ENCODE results near the gene SORCS2.

The SORCS2 gene

DNA sequence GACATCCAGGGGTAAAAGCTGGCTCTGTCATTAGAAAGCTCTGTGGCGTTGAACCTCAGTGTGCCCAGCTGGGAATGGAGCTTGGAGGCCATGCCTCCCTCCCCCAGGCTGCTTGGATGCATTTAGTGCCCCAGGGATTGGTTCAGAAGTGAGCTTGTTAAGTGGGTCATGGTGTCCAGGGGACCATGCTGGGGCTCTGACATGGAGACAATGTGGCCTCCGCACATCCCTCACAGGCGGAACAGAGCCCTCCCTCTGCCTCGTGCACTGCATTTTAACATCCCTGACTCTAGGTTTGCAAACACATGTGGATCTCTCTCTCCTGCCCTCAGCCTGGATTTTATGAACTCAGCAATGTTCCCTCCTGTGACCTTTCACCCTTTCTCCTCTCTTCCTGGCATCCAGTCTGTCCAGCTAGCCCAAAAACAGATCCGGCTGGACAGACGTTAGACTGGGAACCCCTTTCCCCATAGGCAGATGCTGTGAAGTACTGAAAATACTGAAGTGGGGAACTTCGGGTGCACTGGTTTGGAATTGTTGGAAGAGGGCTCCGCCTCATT, 81.5 kb downstream of the SORCS2 start:
- peak; percentile 61 for DNase-seq

DNA sequence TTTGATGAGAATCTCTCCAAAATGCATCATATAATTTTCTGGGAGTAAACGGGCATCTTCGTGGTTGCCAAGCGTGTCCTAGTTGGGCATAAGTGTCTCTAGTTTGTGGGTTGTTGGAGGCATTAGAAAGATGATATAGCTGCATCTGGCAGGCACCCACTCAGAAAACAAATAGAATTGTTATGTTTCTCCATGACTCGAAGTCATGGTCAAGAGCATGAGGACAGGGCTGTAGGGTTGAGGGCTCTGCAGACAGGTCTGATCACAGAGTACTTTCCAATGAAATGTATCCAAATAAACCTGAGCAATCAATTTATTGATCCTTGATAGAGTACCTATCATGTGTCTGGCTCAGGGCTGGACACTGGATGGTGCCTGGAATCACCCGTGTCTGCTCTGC, 82.7 kb downstream of the SORCS2 start:
- no peak for DNase-seq

DNA sequence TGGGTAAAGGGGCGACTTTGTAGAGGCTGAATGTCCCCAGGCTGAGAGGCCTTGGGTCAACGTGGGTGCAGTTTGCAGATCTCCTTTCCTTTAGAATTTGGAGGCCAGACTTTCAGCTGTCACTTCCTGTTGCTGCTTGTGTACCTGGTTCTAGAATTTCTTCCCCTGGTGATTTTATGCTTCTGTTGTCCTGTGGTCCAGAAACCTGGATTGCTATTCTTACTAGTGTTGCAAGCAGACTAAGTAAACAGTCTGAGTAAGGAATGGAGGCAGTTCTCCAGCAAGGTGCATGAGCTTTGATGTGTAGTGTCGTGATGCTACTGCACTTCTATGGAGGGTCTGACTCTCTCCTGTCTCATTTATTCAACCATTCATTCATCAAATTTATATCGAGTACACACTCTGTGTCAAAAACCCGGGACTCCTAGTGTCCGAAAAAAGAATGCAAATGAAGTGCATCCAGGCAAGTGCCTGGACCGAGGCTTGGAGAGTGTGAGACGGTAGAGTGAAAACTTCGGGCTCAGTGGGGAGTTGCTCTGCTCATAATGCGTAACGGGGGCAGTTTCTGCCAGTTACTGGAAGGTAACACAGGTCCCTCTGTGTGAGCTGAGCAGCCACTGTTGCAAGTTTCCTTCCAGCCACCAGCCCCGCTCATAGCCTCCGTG, 83.3 kb downstream of the SORCS2 start:
- DNase-seq = no peak

DNA sequence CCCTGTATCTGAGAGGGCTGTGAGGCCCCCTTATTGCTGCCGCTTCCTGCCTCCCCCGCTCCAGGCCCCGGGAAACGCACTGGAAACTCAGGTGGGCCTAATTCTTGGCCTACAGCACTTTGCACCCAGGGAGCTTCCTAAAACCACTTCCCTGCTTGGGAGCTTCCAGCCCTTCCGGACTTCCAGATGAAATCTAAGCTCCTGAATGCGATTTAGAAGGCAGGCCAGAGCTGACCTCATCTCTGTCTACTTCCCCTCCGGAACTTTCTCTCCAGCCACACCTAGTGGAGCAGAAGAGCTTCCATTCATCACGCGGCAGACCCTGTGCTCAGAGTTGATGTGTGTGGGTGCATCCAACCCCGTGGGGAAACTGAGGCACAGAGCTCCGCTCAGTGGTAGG, 84.2 kb downstream of the SORCS2 start:
- no peak for DNase-seq

DNA sequence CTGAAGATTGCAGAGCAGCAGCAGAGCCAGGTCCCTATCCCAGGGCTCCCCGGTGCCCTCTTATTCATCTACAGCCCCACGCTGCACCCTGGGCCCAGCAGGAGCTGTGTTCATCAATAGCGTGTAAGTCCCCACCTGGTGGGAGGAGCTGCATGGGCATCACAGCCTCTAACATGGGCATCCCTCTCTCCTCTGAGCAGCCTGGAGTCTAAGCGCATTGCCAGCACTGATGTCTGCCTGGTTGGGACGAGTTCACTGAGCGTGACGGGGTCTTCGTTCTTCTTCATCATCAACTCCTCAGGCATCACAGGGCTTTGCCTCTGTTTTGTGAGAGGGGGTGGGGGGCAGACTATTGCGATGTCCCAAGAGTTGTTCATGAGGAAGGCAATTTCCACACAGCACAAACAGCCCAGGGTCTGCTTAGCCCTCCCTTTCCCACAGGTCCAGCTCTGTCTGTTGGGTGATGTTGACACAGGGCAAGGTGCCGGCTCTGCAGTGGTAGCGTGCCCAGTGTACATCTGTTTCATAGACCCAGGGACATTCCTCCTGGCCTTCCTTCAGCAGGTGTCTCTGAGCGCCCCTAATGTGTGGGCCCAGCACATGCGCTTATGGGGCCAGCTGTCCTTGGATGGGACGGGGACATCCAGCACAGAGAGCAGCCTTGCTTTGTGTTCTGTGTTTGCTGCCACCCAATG, 85.9 kb downstream of the SORCS2 start:
- no peak for DNase-seq

DNA sequence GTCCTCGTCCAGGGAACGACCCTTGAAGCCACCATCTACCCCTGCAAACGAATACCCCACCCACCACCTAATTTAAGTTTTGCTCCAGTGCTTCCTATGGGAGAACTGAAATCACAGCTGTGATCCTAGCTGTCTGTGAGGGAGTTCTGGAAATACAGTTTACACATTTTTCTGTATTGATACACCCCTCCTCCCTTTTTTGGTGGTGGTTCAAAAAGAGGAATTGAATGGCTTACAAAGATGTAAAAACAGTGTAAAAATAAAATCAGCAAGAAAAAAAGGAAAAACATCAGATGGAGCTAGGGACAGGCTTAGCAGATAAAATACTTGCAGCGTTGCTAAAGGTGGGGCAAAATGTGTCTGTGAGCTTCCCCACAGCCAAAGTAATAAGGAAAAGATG, 86.6 kb downstream of the SORCS2 start:
- no peak for DNase-seq

DNA sequence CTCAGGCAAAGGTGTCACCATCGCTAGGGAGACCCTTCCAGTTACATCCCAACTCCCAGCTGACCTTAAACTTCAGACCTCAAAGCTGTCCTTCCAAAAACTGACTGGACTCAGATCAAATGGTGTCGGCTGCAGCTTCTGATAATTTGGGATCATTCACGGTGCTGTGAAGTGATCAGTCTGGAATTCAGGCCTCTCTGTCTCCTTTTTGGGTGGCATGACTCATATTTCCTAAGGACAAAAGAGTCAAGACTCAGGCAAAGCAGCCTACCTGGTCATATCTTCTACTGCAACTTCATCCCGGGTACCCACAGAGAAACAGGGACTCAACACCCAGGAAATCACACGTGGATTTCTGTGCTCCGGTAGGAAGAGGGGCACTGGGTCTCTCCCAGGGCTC, 87.6 kb downstream of the SORCS2 start:
- no peak for DNase-seq

DNA sequence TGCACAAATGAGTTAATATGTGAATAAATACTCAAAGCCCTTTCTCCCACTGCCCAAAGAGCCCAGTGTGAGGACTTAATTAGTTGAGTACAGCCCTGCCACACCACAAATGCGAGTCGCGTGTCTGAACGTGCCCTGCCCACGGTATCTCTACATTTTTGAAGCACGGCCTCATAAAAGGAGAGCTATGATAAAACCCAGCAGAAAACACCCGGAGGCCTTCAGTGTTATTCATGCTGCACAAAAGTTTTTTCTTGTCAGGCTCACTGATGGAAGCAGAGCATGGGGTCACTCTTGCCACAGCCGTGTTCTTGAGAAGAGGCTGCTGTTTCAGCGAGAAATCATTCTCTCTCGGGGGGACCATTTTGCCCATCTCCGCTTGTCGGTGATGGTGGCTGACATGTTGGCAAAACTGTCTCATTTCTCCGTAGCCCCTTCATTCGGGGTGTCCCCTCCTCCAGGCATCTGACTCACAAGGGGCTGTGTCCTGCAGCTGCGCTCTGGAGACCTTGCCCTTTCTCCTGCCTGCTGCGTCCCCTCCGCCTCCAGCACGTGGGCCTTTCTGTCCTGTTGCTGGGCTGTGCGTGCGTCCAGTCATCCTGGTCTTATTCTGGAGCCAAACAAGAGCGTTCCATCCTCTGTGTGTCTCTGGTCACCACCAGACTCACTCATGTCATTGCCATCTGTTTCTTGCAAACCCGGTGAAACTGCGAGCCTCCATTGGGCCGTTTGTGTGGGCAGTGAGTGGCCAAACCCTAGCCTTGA, 88.8 kb downstream of the SORCS2 start:
- peak; percentile 42 for DNase-seq

DNA sequence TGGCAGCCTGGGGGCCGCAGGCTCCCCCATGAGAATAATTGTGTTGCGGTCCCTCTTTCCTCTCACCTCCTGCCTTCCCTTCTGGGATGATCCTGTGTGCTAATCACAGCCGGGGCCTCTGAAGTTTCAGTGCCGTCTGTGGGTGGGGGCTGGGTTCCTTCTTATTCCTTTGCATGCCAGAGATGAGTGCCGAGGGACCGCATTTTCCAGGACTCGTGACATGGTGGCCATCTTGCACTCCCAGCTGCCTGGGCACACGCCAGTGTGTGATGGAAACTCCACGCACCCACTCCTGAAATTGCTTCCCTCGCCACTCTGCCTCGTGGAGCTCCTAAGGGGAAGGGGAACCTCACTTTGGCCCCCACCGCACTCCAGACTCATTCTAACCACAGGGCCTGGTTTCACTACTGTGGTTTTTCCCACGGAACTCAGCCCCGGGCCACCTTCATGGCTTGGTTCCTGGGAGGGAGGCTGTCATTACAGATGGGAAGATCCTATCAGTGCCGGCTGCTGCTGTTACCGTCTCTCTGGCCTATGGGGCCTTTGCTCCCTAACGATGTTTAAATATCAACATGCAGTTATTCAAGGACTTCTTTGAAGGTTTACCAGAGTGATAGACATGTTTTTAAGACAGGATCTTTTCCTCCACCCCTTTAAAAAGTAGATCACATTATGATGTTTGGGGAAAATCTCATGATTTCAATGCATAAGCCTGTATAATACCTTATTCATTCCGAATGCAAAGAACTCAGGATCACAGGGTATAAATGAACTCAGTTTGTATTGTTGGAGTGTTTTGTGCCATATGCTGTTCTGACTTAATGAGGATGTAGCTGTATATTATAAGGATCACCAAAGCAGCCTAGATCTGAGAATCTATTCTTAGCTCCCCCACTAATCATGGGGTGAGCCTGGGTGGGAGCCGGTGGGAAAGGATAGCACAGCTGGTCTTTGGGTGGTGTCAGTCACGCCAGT, 89.6 kb downstream of the SORCS2 start:
- DNase-seq = peak; percentile 59

DNA sequence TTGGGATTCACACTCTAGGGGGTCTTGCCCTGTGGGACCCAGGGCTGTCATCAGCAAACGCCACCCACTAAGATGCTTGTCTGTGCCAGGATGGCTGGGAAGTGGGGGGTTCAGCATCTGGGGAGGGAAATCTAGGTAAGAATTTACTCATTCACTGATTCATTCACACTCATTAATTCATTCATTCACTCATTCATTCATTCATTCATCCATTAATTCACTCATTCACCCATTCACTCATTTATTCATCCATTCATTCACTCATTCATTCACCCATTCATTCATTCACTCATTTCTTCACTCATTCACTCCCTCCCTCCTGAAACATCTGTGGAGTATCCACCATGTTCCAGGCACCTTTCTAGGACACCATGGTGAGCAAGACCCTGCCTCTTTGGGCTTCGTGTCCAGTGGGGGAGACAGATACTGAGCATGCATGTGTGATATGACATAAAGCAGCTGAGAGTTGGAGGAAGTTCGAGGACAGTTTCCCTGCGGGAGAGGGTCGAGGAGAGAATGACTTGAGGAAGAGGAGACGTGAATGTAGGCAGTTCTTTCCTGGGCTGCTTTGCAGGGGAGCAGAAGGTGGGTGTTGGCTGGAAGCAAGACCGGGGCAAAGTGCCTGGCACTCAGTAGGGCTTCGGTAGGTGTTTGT, 90.6 kb downstream of the SORCS2 start:
- no peak for DNase-seq

DNA sequence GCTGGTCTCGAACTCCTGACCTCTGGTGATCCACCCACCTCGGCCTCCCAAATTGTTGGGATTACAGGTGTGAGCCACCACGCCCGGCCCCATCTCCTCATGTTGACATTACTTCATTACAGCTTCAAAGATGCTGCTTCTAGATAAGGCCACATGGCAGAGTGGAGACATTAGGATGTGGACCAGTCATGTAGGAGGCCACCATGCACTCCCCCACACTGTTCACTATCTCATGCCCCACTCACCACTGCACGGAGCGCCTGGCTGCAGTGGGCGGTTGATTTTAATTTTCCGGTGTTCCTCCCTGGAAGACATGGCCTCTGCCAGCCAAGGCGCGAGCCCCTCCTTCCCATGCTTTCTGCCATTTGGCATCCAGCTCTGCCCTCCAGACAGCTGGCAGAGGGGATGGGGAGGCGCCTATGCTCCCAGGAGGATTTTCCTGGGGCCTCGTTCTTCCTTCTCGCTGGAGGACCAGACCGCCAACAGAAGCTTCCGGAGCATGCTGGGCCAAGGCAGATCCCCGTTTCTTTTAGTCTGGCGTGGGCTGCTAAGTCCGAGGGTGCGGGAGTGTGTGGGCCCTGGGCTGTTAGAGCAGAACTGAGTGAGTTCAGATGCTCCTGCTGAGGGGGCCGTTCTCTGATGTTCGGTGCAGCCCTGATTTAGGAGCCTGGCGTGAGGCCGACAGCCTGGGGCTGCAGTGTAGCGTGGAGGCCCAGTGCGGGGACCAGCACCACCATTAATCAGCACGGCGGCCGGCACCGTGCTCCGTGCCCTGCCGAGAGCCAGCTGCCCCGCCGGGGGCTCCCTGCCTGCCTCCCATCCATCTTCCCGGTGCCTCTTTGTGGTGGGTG, 93.1 kb downstream of the SORCS2 start:
- no peak for DNase-seq

DNA sequence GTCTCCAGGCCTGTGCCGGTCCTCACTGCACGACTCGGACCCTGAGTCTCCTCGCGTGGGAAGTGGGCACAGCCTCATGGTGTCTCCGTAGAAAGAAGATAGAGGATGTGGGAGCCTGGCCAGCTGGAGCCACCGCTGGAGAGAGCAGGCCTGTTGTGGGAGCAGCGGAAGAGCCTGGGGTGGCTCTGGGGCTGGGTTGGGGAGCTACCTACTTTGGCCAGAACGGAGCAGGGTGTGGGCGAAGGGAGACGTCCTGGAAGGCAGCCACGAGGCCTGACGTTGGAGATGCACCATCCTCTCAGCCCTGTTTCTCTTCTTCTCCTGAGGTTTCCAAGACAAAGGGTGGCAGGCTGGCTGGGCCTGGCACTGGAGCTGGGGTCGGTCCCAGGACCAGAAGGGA, 93.8 kb downstream of the SORCS2 start:
- DNase-seq = no peak

DNA sequence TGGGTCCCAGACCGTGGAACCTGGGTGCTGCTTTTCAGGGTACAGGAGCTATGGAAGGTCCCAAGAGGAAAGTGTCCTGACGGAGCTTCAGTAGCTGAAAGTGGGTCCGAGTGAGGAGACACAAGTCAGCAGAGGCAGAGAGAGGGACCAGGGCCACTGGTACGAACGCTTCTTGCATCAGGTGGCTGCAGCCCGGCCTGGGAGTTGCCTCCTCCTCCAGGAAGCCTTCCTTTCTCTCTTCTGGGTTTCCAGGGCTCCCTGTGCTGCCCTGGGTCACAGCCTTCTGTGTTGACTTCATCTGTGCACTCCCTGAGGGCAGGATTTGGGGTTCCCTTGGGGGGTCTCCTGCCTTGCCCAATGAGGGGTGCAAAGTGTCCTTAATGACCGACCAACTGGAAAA, 94.5 kb downstream of the SORCS2 start:
- DNase-seq = no peak

DNA sequence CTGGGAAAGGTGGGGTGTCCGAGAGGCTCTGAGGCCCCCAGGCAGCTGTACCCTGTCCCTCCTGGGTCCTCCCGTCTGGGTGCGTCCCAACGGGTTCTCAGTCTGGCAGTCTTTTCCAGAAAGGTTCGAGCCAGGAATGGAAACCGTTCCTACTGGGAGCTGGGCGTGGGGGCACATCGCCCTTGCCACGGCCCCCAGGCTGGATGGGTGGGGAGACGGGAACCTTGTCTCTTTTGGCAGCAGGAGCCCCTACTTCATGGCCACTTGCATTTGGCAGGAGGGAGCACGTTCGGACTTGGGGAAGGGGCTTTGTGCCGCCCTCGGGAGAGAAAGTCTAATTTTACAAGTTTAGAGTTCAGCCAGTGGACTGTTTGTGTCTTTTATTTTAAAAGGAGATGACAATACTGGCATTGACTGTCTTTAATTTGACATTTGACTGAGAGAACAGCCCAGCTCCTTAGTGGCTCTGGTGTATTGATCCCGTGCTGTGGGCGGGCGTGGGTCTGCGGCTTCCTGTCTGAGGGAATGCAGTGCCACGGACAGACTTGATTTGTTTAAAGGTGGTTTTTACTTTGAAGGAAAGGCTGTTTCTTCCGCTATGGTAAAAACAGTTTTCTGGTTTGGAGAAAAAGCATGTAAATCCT, 95.1 kb downstream of the SORCS2 start:
- DNase-seq = no peak

DNA sequence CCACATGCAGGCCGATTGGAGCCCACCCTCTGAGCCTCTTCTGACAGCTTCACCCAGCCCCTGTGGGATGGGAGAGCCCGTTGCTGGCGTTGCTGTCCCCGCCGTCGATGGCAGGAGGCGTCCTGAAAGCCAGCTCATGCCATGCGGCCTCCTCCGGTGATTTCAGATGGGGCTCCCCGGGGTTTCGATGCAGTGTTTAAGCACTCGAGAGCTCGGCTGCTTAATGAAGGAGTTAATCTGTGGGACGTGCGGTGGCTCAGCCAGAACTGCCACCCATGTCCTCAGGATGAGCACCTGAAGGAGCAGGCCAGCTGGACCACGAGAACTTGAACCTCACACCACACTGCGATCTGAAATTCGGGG, 95.6 kb downstream of the SORCS2 start:
- DNase-seq = no peak

DNA sequence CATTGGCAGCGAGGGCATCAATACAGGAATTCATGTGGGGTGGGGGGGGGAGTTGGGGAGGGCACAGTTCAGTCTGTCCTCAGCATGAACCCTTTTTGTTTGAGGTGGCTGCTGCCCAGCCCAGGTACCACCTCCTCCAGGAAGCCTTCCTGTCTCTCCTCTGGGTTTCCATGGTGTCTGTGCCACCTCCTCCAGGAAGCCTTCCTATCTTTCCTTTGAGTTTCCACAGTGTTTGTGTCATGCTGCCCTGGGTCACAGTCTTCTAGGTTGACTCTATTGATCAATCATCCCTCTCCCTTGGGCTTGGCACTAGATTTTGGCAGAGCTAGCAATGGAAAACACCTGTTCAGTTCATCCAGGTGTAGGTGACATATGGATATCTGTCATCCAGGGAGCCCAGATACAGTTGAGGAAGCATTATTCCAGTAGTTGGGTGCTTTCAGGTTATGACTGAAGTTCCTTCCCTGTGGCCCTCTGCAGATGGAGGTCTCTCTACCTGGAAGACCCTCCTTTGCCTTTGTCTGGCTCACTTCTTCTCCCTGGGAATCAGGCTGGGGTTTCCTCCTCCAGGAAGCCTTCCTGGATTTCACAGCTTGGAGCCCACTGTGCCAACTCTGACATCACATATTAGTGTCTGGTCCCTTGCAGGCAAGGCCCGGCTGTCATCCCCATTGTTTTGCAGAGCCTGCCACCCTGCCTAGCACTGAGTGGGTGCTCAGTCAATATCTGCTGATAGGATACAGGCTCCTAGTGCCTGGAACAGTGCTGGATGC, 96.6 kb downstream of the SORCS2 start:
- DNase-seq = no peak

DNA sequence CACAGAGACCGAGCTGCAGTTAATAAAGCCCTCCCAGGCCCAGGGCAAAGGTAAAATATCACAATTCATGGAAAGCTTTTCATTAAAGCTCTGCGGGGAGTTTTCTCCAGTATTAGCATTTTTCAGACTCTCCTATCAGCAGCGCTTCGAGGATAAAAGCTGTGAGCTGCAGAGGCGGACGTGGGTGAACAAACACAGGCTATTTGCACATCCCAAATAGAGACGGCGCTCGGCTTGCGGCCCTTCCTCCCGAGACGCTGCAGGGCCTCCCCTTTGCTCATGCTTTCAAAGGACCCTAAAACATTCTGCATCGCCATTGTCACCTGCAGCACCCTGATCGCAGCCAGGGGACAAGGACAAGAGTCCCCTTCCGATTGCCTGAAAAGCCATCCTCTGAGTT, 97.3 kb downstream of the SORCS2 start:
- no peak for DNase-seq

DNA sequence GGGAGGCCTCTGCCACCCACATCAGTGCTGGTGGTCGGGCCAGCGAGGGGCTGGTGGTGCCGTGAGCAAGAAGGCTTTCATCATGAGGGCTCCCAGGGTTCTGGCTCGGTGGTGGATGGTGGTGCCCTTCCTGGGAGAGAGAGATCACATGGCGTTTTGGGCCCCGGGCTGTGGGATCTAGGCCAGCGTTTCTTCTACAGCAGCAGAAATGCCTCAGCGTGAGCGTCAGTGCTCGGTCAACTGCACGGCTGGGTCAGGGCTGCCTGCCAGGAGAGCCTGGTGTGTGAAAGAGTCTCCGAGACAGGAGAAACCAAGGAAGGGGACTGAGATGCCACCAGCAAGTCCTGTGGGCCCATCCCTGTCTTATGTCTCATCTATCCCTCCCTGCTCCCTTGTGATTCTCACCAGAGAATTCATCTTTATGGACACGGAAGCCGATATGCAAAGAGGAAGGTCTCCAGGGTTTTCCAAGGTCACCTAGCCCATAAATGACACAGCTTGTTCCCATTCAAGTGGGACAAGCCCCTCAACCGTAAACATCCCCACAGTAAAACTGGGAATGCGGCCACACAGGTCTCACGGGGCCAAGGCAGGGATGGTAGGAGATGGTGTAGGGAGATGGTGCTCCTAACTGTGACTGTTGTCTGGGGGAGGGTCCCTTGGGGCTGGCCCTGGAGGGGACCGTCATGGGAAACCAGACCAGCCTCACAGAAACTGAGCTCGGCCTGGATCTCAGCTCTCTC, 99.2 kb downstream of the SORCS2 start:
- DNase-seq = peak; percentile 68

DNA sequence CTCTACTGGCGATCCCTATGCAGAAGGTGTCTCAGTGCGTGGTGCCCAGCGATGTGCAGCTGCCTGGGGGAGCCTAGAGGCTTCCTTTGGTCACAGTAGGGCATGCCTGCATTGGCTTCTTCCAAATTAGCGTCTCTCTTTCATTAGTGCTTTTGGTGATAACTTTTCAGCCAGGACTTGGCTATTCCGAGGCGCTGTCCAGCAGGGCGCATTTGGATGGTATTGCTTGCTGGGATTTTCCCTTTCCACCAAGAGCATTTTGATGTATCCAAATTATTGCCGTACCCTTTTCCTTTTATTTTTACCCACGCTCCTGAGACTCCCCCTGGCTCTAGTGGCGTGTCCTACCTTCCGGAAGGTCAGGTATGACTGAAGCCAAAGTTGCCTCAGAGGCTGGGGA, 101.4 kb downstream of the SORCS2 start:
- DNase-seq = no peak

Measured in retina (tissue), 1 donor.